ENCODE data around the gene IQCM. TPM values are rescaled to one million over a fixed set of nuclear protein-coding genes. Genes with fewer than 3 reads are reported as not detected.

Gene IQCM
- total RNA-seq, 2 experiments from 2014 or later = not detected

DNA sequence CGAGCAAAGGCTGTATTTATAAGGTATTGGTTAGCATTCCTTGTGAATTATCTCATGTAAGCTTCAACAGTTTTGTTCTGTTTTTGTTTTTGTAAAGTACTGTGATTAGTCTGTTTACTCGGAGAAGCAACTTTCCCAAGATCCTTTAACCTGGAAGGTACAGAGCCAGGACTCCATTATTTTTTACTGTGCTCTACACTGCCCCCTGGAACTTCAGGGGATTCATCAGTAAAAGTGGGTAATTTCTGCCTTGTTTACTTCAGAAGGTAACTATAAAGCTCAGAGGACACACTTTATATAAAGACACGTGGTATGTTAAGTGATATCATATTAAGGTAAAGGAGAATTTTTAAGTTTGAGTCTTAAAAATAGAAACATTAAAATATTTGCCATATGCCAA, 124.9 kb downstream of the IQCM start:
- Histone ChIP-seq H3K4me2 (ENCODE audit: low read length) (no peak overlapping the region), H3K36me3 (ENCODE audit: insufficient read depth, low read length) (no peaks in the 10 kb centered on the region), H3K4me1 (ENCODE audit: insufficient read depth, low read length, poor library complexity, severe bottlenecking) (no peaks in the 10 kb centered on the region), H2AFZ (ENCODE audit: low read length) (no peak overlapping the region), H3K79me2 (ENCODE audit: insufficient read depth, low read depth, low read length) (no peaks in the 10 kb centered on the region), H3K9me2 (ENCODE audit: insufficient read depth, low read length) (no peaks in the 10 kb centered on the region), H4K20me1 (ENCODE audit: insufficient read depth, low read length) (no peaks in the 10 kb centered on the region), H3K9me3 (ENCODE audit: low read length) (no peaks in the 10 kb centered on the region), H3K27ac (ENCODE audit: low read depth, low read length, poor library complexity, severe bottlenecking) (no peak overlapping the region), H3K4me3 (ENCODE audit: low read depth, low read length, poor library complexity, severe bottlenecking) (no peak overlapping the region)
- CTCF ChIA-PET (ENCODE audit: unreplicated experiment) = no interaction called here
- no peak for DNase-seq (ENCODE audit: low spot score)
- BruUV-seq (replicated peaks) = no TSS peak
- intact Hi-C loops (cut with micrococcal nuclease; ENCODE audit: unreplicated experiment) = no loop called here
- POLR2A ChIA-PET = no interaction called here
- TF ChIP-seq EZH2phosphoT487 (IDR thresholded peaks at IDR 0.05; ENCODE audit: borderline replicate concordance, low read depth, low read length) = no peak
- TF ChIP-seq CTCF (conservative IDR thresholded peaks at IDR 0.05; ENCODE audit: low read length) = peak; percentile 58

DNA sequence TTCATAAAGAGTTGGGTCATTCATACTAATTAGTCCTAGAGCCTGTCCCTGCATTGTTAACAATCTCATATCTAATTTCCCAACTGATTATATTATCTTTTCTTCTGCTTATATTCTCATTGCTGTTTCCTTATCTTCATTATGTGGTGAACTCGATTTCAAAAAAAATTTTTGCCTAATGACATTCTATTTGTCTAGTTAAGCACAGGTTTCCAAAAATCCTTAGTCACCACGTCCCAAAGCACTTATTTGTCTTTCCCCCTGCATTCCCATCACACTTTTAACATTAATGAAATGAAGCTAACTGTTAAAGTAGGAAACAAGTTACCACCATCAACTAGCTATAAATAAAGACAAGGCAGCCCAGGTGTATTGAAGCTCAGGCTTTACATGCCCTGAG, 131.1 kb downstream of the IQCM start:
- H3K4me1 ChIP-seq (ENCODE audit: insufficient read depth, low read length, poor library complexity, severe bottlenecking) = no peaks in the 10 kb centered on the region
- CTCF ChIA-PET (ENCODE audit: unreplicated experiment) = interaction anchor here (0.6 kb wide), 1 partner anchor 292 kb away, joined by 3 read pairs; no protein-coding TSS in a partner anchor
- no peaks in the 10 kb centered on the region for H3K79me2 ChIP-seq (ENCODE audit: insufficient read depth, low read depth, low read length)
- H3K9me3 ChIP-seq (ENCODE audit: low read length) = no peaks in the 10 kb centered on the region
- no peak overlapping the region for H2AFZ ChIP-seq (ENCODE audit: low read length)
- TF ChIP-seq EZH2phosphoT487 (IDR thresholded peaks at IDR 0.05; ENCODE audit: borderline replicate concordance, low read depth, low read length) (no peak), CTCF (conservative IDR thresholded peaks at IDR 0.05; ENCODE audit: low read length) (no peak)
- H3K36me3 ChIP-seq (ENCODE audit: insufficient read depth, low read length) = no peaks in the 10 kb centered on the region
- BruUV-seq (replicated peaks) = no TSS peak
- H3K27ac ChIP-seq (ENCODE audit: low read depth, low read length, poor library complexity, severe bottlenecking) = no peak overlapping the region
- H3K4me3 ChIP-seq (ENCODE audit: low read depth, low read length, poor library complexity, severe bottlenecking) = no peak overlapping the region
- no peaks in the 10 kb centered on the region for H4K20me1 ChIP-seq (ENCODE audit: insufficient read depth, low read length)
- intact Hi-C loops (cut with micrococcal nuclease; ENCODE audit: unreplicated experiment) = no loop called here
- no peak for DNase-seq (ENCODE audit: low spot score)
- no peak overlapping the region for H3K4me2 ChIP-seq (ENCODE audit: low read length)
- no peaks in the 10 kb centered on the region for H3K9me2 ChIP-seq (ENCODE audit: insufficient read depth, low read length)
- POLR2A ChIA-PET = interaction anchor here (0.7 to 1.5 kb wide), 2 partner anchors 9 to 18 kb away, joined by 3 to 4 read pairs; no protein-coding TSS in a partner anchor

DNA sequence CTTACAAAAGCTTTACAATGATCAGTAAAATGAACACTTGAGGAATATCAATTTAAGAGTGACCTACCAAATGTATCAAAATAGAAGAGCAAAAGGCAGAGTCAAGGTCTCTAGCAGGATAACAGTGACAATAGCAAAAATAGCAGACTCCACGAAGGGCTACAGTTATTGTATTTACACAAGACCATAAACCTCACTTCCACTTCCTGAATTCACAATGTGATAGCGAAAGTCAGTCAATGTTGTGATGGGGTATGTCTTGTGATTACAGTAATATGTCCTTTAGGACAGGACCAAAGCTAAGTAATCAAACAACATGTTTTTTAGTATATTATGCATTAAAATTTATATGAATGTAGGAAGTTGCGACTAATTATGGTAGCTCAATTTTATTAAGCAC, 139.6 kb downstream of the IQCM start:
- Histone ChIP-seq H4K20me1 (ENCODE audit: insufficient read depth, low read length) (no peaks in the 10 kb centered on the region), H3K4me3 (ENCODE audit: low read depth, low read length, poor library complexity, severe bottlenecking) (no peak overlapping the region), H3K9me2 (ENCODE audit: insufficient read depth, low read length) (no peaks in the 10 kb centered on the region), H3K79me2 (ENCODE audit: insufficient read depth, low read depth, low read length) (no peaks in the 10 kb centered on the region), H3K36me3 (ENCODE audit: insufficient read depth, low read length) (no peaks in the 10 kb centered on the region), H3K4me2 (ENCODE audit: low read length) (no peak overlapping the region), H2AFZ (ENCODE audit: low read length) (no peak overlapping the region), H3K9me3 (ENCODE audit: low read length) (no peaks in the 10 kb centered on the region), H3K27ac (ENCODE audit: low read depth, low read length, poor library complexity, severe bottlenecking) (no peak overlapping the region), H3K4me1 (ENCODE audit: insufficient read depth, low read length, poor library complexity, severe bottlenecking) (no peaks in the 10 kb centered on the region)
- no TSS peak for BruUV-seq (replicated peaks)
- TF ChIP-seq EZH2phosphoT487 (IDR thresholded peaks at IDR 0.05; ENCODE audit: borderline replicate concordance, low read depth, low read length) (no peak), CTCF (conservative IDR thresholded peaks at IDR 0.05; ENCODE audit: low read length) (no peak)
- DNase-seq (ENCODE audit: low spot score) = no peak
- intact Hi-C loops (cut with micrococcal nuclease; ENCODE audit: unreplicated experiment) = no loop called here
- POLR2A ChIA-PET = interaction anchor here (1.2 kb wide), 1 partner anchor 9 kb away, joined by 4 read pairs; no protein-coding TSS in a partner anchor
- CTCF ChIA-PET (ENCODE audit: unreplicated experiment) = no interaction called here
